ENCODE results near the gene PARP15. TPM values are rescaled to one million over a fixed set of nuclear protein-coding genes. Genes with fewer than 3 reads are reported as not detected.

PARP15 gene
- total RNA-seq, 1 experiment from 2014 or later: 0.12 TPM

- no peak for ATAC-seq
- Histone ChIP-seq H3K9me3 (ENCODE audit: control insufficient read depth in 1 of 2, insufficient read depth in 1 of 2, low read depth in 1 of 2, low read length in 2 of 2) (no peaks in the 10 kb centered on the region), H4K20me1 (ENCODE audit: insufficient read depth) (no peaks in the 10 kb centered on the region), H3K4me3 (replicated peaks in 1 of 2; ENCODE audit: low read depth in 1 of 2, low read length in 2 of 2) (no peak overlapping the region), H3K27ac (ENCODE audit: low read depth, low read length) (no peak overlapping the region), H2AFZ (ENCODE audit: low read depth, low read length, poor library complexity, severe bottlenecking) (no peak overlapping the region), H3K36me3 (ENCODE audit: control insufficient read depth in 1 of 2, insufficient read depth in 2 of 2, low read length in 2 of 2) (no peaks in the 10 kb centered on the region), H3K79me2 (ENCODE audit: insufficient read depth, low read length) (no peaks in the 10 kb centered on the region), H3K9ac (ENCODE audit: low read length) (no peak overlapping the region), H3K9me2 (ENCODE audit: insufficient read depth) (no peaks in the 10 kb centered on the region), H3K4me2 (ENCODE audit: low read length) (no peak overlapping the region), H3K27me3 (ENCODE audit: insufficient read depth, low read length) (no peaks in the 10 kb centered on the region), H3K4me1 (ENCODE audit: control insufficient read depth in 1 of 2, insufficient read depth in 2 of 2, low read length in 2 of 2) (no peaks in the 10 kb centered on the region)
- BruUV-seq (replicated peaks): no TSS peak
- intact Hi-C loops (cut with micrococcal nuclease): no loop called here
- RAD21 ChIA-PET (ENCODE audit: low non-redundant PET in 1 of 2, low total read pairs in 2 of 2, uncharacterized antibody in 2 of 2, unreplicated experiment in 2 of 2): no interaction called here
- POLR2A ChIA-PET: no interaction called here
- TF ChIP-seq EZH2 (IDR thresholded peaks at IDR 0.05) (no peak), EGR1 (IDR thresholded peaks at IDR 0.05; ENCODE audit: low read depth) (no peak), CTCF (IDR thresholded peaks at IDR 0.05 in 2 of 3, conservative IDR thresholded peaks at IDR 0.05 in 1 of 3; ENCODE audit: borderline replicate concordance in 1 of 3, insufficient read depth in 1 of 3, low read depth in 2 of 3, low read length in 2 of 3) (no peak), ZBTB33 (IDR thresholded peaks at IDR 0.05; ENCODE audit: extremely low read depth, insufficient replicate concordance, low read length) (no peak), ELF1 (IDR thresholded peaks at IDR 0.05; ENCODE audit: borderline replicate concordance, low read depth) (no peak), CEBPB (IDR thresholded peaks at IDR 0.05; ENCODE audit: low read depth) (no peak), ZFX (IDR thresholded peaks at IDR 0.05) (no peak)
- no peak for DNase-seq (ENCODE audit: low read depth, low spot score)
- CTCF ChIA-PET: interaction anchor here (0.8 kb wide), 1 partner anchor 11 kb away, joined by 3 read pairs; no protein-coding TSS in a partner anchor
These were observed 29.4 kb upstream of the PARP15 start for GRCh38 chr3:122548076-122548475.
